NCI-H345 treated with DMSO at 0.1 percent for 48 hours (cell line): ENCODE data around the gene CYTH1.
A peak's percentile ranks its signal among the peaks of the same experiment; 100 is the strongest.

Experiments used
- DNase-seq: peaks from one replicate; lab custom pipeline; 2025; ENCODE audit not compliant: unreplicated experiment; lab: John Stamatoyannopoulos, UW

CYTH1 gene

DNA sequence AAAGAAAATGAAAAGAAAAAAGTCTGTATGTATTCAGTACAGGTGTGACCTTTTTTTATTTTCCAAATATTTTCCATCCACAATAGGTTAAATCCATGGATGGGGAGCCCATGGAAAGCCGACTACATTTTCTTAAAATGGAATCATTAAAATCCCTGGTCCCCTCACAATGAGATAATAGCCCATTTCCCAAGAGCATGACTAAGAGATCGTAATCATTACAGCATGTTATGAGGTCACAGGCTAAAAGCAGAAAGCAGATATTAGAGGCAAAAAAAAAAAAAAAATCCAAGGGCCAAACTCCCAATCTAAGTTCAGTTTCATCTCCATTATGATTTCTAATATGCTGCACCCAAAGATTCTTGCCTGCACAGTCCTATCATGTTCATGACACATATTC is 44.7 kb downstream of the CYTH1 start:
- DNase-seq = no peak

DNA sequence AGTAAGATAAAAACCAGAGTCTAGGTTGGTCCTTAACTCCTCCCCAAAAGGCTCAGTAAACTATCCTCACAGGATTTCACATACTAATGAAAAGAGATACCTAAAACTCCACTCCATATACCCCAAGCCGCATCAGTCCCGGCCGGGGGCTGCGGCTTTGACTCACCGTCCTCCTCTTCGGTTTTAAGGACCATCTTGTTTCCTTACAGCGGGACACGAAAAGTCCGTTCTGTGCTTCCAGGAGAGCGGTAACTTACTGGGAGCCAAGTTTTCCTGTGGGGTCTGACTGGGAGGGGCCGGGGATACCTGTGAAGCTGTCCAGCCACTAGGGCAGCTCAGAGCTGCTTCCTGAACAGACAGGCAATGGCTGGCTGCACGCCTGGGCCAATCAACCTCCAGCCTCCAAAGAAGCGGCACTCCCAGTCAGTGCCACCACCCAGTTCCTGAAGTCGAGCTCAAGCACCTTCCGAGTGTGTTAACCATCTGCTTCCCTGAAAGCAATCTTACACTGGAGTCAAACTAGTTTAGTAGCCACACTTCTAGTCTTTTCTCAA is 45.5 kb downstream of the CYTH1 start:
- no peak for DNase-seq

DNA sequence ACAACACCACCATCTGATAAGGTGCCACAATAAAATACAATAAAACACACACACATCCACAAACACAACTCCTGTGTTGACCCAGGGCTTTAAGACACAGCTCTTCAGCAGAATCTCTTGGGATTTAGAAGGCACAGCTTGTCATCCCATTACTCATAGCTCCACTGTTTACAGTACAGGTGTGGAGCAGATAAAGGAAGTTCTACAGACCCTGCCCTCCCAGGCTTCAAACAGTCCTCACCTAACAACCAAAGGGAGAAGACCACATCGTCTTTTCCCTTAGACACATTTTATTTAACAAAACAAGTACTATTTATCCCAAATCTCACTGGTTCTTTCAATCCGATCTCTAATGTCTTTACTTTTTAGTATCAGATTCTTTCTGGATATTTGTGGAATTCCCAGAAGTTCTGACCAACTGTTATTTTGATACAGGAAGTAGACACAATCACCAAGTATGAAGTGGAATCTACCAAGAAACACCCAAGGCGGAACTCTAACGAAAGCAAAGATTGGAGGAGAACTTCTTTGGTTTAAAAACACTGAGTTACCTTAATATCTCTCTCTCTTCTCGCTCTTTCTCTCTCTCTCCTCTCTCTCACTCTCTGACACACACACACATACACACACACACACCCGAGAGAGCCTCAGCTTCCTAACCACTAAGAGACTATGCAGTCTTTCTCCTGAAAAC is 46.1 kb downstream of the CYTH1 start:
- peak; percentile 15 for DNase-seq

DNA sequence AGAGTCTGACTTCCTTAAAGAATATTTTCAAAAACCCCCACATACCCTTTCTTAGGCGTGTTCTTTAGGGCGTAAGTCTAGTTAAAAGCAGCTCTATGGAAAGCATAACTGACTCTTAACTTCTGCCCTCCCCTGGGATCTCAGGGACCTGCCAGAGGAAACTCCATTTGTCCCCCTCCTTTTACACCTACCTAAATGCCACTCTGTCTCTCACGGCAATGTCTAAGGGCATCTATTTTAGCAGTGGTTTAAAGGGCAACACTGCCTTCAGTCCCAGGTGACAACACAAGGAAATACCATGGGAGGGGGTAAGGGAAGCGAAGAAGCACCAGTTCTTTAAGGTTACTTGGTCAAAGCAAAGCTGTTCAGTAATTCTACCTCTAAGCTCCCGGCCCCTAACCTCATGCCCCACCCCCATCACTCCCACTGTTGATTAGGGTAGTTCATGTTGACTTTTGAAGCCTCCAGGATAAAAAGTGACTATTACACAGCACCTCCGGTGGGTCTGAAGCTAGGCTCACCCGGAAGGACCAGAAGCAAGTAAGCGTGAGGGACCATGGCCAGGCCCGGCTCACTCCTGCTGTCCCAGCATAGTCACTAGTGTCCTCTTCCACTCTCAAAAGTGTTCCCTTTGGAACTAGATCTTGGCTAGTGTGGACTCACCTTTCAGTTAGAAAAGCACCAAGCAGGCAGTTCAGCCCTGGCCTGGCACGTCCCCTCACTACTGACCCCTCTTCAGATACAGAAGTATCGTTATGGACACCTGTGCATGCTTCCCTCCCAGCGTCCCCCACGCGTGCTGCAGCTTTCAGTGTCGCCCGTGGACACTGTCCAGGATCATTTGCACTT is 47.1 kb downstream of the CYTH1 start:
- no peak for DNase-seq

DNA sequence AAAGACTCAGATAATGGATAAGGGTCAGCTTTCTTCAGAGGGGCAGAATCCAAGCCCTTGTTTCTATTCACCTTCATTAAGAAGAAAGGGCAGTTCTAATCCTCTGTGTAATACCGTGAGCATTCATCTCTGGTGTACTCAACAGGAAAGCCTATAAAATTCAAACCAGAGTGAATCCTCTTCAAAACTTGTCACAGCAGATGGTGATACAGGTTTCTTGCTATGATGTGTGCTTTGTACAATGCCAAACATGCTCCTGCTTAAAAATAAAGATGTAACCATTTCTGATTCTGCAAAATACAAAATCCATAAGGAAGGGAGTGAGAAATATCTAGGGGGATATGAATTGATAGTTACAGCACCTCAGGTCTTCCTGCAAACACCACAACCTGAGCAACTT is 49.7 kb downstream of the CYTH1 start:
- DNase-seq = no peak

DNA sequence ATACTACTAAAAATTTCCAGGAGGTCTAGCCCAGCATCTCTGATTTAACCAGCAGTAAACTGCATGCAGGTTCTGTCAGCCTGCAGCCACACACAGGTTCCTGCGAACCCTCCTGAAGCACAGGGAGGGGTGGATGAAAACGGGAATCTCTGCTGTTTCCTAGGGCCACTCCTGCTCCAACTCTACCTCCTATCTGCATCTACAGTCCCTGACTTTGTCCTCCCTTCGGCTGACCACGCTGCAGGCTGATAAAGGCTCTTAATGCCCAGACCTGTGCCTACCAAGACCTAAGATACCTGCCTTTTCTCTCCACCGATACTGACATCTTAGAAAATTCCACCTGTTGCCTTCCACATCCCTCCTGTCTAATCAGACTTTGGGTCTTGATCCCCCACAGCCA is 50.2 kb downstream of the CYTH1 start:
- no peak for DNase-seq

DNA sequence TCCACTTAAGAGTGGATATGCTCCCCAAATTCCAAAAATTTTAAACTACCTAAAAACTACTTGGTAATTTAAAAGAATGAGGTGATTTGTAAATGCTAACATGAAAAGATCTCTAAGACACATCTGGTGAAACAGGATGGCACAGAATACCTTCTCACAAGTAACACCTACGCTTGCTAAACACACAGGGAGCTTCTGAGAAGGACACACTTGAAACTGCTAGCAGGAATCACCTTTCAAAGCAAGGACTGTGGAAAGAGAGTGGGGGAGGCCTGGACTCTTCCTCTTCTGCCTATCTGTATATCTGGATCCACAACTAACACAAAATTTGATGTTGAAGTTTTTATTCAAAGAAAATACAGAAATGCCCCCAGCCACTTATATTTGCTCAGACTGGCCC is 52.4 kb downstream of the CYTH1 start:
- no peak for DNase-seq

DNA sequence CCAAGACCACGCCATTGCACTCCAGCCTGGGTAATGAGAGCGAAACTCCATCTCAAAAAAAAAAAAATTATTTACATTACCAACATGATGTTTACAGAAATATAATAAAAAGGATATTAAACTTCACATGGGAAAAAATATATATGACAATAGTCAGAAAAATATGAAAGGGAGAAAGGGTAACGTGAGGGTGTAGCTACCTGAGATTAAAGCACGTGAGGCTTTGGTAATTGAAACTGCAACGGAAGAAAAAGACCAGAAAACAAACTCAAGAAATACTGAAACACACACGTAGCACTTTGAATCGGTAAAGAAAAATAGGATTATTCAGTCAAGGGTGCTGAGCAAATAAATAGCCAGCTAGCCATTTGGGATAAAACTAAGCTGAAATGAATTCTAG is 53.6 kb downstream of the CYTH1 start:
- no peak for DNase-seq

DNA sequence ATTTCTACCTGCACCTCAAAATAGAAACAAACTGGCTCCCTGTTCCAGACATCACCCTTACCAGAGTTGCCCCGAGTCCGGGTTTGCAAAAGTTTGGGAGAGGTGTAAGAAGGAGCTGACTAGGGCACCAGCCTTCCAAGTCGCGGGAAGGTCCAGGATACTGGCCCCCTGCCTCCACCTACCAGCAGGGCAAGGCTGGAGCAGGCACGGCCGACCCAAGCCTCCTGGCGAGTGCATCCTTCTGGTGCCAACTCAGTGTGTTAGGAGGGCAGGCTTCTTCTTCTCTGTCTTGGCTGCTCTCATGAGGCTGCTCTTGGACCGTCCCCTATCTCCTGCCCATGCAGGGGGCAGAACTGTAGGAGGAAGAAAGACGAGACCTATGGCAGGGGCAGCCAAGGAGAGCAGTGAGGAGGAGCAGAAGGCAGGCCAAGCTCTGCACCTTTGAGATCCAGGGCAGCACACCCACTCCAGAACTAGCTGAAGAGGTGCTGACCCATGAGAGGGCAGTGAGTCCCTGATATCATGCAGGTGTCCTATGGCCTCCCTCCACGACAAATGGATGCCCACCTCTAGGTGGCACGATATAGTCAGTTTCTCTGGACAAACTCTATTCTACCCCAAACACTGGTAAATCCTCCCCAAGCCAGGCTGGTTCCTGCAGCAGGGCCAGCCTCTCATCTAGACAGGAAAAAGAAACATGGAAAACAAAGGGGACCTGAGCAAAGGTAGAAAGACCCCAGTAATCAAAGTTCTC is 54.4 kb downstream of the CYTH1 start:
- no peak for DNase-seq

DNA sequence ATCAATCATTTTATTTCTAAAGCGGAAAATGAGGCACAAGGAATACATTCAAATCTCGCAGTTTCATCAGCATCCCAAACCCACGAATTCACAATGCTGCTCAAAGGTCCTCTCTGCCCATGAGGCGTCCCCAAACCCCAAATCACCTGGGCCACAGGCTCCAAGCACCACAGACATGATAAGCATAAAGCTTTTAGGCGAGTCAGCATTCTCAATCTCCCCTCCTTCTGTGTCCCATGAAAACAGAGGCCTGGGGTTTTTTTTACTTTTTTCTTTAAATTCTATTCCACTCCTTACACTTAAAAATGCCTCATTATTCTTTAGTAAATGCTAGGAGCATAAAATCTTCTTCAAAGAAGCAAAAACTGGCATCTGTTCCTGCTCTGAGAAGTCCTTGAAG is 55.0 kb downstream of the CYTH1 start:
- no peak for DNase-seq

DNA sequence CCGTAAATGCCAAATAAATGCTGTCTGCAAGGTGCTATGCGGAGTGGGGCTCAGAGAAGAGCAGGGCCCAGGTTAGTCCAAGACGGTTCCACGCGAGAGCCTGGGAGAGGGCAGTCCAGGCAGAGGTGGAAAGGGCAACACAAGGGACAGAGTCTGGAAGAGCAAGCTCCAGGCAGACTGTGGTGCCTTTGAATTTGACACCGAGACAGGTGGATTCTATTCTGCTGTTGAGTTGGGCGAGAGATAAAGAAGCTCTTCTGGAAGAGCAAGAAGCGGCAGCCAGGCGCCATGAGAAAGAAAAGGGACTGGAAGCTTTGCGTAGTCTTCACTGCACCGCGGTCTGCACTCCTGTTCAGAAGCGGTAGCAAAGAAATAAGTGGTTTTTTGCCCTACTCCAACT is 55.6 kb downstream of the CYTH1 start:
- no peak for DNase-seq

DNA sequence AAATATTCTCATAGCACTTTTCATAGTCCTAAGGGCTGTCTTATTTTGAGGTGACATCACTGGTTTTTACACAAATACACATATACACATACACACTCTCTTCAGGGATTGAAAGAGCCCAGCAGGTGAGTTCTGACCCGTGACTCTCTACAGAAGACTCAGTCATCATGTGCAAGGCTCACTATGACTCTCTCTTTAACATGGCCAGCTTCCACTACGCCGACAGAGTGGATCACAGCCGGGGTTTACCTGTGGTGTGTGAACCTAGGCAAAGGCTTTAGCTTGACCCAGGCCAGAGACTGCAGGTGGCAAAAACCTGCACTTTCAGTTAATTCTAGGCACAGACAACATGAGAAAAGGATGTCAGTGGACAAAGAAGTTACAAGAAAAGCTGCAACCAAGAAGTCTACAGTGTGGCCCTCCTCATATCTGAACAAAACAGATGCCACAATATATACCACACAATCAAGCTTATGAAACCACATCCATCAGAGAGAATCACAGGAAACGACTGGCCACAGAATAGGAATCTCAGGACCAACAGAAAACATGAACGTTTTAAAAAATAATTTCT is 56.5 kb downstream of the CYTH1 start:
- no peak for DNase-seq

DNA sequence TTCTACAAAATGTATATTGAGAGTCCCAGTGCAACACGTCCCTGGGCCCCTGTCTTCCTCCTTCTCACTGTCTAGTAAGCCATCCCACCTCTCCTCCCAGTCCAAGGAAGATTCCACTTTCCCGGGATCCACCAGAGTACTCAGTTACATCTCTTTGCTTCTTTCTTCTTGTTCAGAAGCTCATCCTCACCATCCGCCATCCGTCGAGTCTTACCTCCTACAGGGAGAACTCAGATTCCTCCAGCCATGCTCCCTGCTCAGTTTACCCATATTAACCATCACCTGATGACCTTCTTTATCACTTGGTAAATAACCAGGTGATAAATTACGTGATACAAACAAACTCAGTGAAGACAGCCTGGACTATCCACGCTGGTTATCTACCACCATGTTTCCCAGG is 57.1 kb downstream of the CYTH1 start:
- no peak for DNase-seq

DNA sequence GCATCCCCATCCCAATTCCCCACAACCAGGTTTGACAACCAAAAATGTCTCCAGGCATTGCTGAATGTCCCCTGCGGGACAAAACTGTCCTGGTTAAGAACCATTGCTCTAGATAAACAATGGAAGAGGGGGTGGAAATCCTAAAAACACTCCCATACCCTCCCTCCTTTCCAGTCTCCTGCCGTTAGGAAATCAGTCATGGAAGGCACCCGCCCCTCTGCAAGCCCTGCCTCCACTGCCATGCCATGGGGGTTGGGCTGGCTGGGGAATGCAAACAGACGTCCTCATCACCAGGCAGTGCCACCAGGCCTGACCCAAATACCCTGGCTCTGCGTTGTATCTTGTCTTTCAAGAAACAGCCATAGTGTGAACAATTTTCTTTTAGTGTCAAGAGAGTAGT is 57.5 kb downstream of the CYTH1 start:
- no peak for DNase-seq

DNA sequence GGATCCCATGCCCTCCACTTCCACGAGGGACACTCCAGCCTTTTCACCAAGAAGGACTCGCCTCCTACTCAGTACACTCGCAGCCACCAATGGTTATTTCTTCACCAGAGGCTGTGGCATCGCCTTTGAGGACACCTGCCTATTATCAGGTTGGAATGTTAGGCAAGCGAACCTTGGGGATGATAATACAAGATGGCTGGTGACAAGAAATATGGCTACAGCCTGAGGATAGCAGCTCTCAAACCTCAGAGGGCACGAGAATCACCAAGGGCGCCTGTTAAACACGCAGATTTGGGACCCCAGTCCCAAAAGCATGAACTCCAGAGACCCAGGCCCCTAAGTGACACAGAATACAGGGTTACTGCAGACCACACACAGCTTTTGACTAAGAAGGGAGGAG is 58.1 kb downstream of the CYTH1 start:
- no peak for DNase-seq

DNA sequence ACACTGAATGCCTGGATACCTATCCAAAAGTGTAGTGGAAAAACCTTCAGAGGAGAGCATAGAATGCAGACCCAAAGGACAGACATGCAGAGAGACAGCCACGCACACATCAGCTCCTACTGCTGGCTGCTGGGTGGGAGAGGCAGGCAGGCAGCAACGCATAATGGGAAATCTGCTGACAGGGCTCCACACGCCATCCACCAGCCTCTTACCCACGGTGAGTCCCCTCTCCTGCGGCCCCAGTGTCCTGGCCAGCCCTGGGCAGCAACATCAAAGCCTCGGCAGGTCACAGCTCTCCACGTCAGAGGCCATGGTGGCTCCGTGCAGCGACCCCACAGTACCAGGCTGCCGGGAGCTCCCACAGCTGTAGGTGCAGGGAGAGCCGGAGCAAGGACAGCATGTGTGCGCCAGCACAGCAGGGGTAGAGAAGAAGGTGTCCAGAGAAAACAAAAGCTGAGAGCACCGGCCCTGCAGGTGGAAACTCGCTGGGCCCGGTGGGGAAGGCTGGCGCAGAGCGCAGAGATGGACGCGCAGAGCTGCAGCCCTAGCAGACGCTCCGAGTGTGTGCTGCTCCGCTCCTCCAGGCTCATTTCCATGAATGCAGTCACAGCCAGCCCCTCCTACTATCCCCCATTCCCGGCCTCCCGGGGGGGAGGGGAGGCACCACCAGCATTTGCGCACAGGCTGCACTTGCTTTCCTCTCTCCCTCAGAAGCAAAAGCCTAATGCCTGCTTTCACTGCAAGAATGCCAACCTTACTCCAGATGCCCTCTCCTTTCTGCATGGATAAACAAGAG is 58.9 kb downstream of the CYTH1 start:
- DNase-seq = peak; percentile 68

DNA sequence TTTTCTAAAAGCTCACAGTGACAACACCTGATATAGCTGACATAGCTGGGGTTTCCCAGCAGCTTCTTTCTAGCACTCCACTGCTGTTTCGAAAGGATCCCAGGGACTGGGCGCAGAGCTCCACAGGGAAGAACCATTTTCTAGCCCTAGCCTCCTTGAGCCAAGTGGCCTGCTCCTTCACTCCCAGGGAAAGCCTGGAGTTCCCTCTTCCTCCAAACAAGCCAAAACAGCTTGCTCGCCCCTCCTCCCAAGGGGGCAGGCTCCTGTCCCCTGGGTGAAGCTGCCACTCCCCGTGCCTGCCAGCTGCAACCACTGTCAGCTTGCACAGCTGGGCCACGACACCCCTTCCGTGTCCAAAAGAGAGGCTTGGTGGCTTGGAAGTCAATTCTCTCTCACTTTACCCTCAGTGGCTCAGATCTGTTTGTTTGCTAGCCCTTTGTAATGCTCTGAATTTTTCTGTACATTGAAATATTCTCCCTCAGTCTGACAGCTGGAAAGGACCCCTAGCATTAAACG is 59.8 kb downstream of the CYTH1 start:
- no peak for DNase-seq

DNA sequence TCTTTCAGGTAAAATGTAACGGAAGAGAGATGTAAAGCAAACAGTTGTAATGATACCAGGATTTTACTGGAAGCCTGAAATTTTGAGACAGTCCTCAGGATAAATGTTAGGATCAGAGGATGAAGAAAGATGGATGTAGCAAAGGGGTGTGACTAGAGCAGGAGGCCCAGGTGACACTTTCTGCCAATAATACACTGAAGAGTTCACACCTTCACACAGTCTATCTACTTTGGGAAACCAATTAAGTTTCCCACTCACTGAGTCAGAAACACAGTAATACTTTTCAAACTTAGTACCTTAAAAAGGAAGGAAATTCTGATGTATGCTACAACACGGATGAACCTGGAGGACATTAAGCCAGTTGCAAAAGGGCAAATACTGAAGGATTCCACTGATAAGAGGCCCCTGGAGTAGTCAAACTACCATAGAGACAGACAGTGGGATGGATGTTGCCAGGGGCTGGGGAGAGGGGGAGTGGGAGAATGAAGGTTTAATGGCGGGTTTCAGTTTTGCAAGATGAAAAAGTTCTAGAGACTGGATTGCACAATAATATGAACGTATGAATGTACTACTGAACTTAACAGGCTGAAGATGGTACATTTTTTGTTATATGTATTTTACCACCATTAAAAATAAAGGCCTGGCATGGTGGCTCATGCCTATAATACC is 62.3 kb downstream of the CYTH1 start:
- DNase-seq = no peak

DNA sequence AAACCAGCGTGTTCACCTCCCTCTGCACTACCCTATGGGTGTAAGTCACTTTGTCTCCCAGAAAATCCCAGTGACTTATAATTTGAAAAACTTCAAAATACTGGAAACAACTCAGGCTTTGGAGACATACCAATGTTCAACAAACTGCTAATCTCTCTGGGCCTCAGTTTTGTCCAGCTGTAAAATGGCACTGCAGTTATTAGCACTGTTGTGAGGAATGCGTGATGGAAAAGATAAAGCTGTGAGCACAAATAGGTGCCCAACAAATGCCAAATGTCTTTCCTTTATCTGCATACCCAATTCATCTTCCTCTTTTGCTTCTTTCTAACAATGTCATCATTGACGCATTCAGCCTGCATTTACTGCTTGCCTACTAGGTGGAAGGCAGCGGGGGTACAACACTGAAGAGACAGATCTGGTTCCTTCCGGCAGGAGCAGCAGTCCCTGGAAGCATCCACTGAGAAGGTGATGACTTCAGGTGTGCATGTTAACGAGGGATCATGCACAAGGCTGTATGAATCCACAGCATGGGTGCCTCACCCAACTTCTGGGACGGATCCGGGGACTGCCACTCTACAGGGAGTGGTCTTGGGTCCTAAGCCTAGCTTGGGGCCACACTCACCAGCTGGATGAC is 63.4 kb downstream of the CYTH1 start:
- no peak for DNase-seq
